Fibroblast of skin of back (primary cell): ENCODE results near the gene GPC5.
"Not testable (repeated sequence)": the region's sequence is repeated elsewhere in the genome, so short reads cannot be mapped to it uniquely, and the experiment has no call there.

Experiments
- DNase-seq: peaks from one replicate; pipeline ENCODE4 v3.0.0-alpha.2; 2013

The GPC5 gene

GRCh38 chr13:92187378-92187989 lies 789.1 kb downstream of the GPC5 start:
- DNase-seq: peak; percentile 45

GRCh38 chr13:92188574-92188973 lies 790.2 kb downstream of the GPC5 start:
- DNase-seq: no peak

- peak; percentile 29 for DNase-seq
Measured at GRCh38 chr13:92196591-92197256, 798.3 kb downstream of the GPC5 start.

- DNase-seq: peak; percentile 55
Measured at GRCh38 chr13:92197669-92198068, 799.2 kb downstream of the GPC5 start.

- no peak for DNase-seq
Measured at GRCh38 chr13:92218615-92219014, 820.2 kb downstream of the GPC5 start.

- no peak for DNase-seq
Measured at GRCh38 chr13:92221916-92222315, 823.5 kb downstream of the GPC5 start.

GRCh38 chr13:92224052-92224821 lies 825.8 kb downstream of the GPC5 start:
- DNase-seq: peak; percentile 90

GRCh38 chr13:92224825-92225224 lies 826.4 kb downstream of the GPC5 start:
- DNase-seq: peak; percentile 0

- DNase-seq: no peak
Measured at GRCh38 chr13:92225861-92226260, 827.4 kb downstream of the GPC5 start.

- no peak for DNase-seq
Measured at GRCh38 chr13:92232871-92233270, 834.5 kb downstream of the GPC5 start.

- DNase-seq: no peak
Measured at GRCh38 chr13:92251671-92252210, 853.3 kb downstream of the GPC5 start.

GRCh38 chr13:92255526-92255925 lies 857.1 kb downstream of the GPC5 start:
- no peak for DNase-seq

- no peak for DNase-seq
Measured at GRCh38 chr13:92256211-92256610, 857.8 kb downstream of the GPC5 start.

- no peak for DNase-seq
Measured at GRCh38 chr13:92259046-92259445, 860.6 kb downstream of the GPC5 start.

- no peak for DNase-seq
Measured at GRCh38 chr13:92259523-92259922, 861.1 kb downstream of the GPC5 start.

GRCh38 chr13:92260363-92260762 lies 861.9 kb downstream of the GPC5 start:
- DNase-seq: no peak

GRCh38 chr13:92262100-92262788 lies 863.8 kb downstream of the GPC5 start:
- no peak for DNase-seq

GRCh38 chr13:92265408-92265807 lies 867.0 kb downstream of the GPC5 start:
- no peak for DNase-seq

- DNase-seq: no peak
Measured at GRCh38 chr13:92270990-92271389, 872.6 kb downstream of the GPC5 start.

- DNase-seq: no peak
Measured at GRCh38 chr13:92272177-92272576, 873.8 kb downstream of the GPC5 start.

GRCh38 chr13:92280986-92281385 lies 882.6 kb downstream of the GPC5 start:
- DNase-seq: not testable (repeated sequence)

GRCh38 chr13:92290718-92291307 lies 892.4 kb downstream of the GPC5 start:
- DNase-seq: not testable (repeated sequence)
